Skeletal muscle cell (primary cell): Measurements from ENCODE around the gene SLC44A1.
"Not testable (repeated sequence)": the region's sequence is repeated elsewhere in the genome, so short reads cannot be mapped to it uniquely, and the experiment has no call there.

Experiments
- DNase-seq: peaks from one replicate; pipeline ENCODE4 v3.0.0-alpha.2; 2010; ENCODE audit warnings: low read depth
- H3K4me3 ChIP-seq: 2 replicates; pipeline ENCODE4 v1.5.1; 2011; ENCODE audit warnings: low read depth, mild to moderate bottlenecking, control low read depth, low read length, moderate library complexity

Gene SLC44A1

GRCh38 chr9:105262497-105262896 is 18.0 kb downstream of the SLC44A1 start:
- DNase-seq, result no peak
- H3K4me3 ChIP-seq, result no peak overlapping the region

- no peak overlapping the region for H3K4me3 ChIP-seq
- no peak for DNase-seq
Observed at GRCh38 chr9:105264380-105264779, 19.9 kb downstream of the SLC44A1 start.

GRCh38 chr9:105268254-105268653 is 23.8 kb downstream of the SLC44A1 start:
- DNase-seq, H3K4me3 ChIP-seq: not testable (repeated sequence)

- DNase-seq, result no peak
Observed at GRCh38 chr9:105269593-105269992, 25.1 kb downstream of the SLC44A1 start.

GRCh38 chr9:105270711-105271110 is 26.3 kb downstream of the SLC44A1 start:
- H3K4me3 ChIP-seq, result no peak overlapping the region
- no peak for DNase-seq

More at GRCh38 chr9:105269593-105269992, 25.1 kb downstream of the SLC44A1 start:
- H3K4me3 ChIP-seq, result no peak overlapping the region

GRCh38 chr9:105273731-105274130 is 29.3 kb downstream of the SLC44A1 start:
- H3K4me3 ChIP-seq, result no peak overlapping the region
- no peak for DNase-seq

GRCh38 chr9:105275111-105275510 is 30.7 kb downstream of the SLC44A1 start:
- H3K4me3 ChIP-seq, result no peak overlapping the region
- no peak for DNase-seq

GRCh38 chr9:105275938-105276337 is 31.5 kb downstream of the SLC44A1 start:
- no peak for DNase-seq
- H3K4me3 ChIP-seq, result no peak overlapping the region

- H3K4me3 ChIP-seq, result no peak overlapping the region
- no peak for DNase-seq
Observed at GRCh38 chr9:105278751-105279150, 34.3 kb downstream of the SLC44A1 start.

- no peak overlapping the region for H3K4me3 ChIP-seq
- DNase-seq, result no peak
Observed at GRCh38 chr9:105280691-105281090, 36.2 kb downstream of the SLC44A1 start.

GRCh38 chr9:105281272-105281671 is 36.8 kb downstream of the SLC44A1 start:
- no peak overlapping the region for H3K4me3 ChIP-seq
- no peak for DNase-seq

GRCh38 chr9:105281926-105282325 is 37.5 kb downstream of the SLC44A1 start:
- no peak for DNase-seq
- H3K4me3 ChIP-seq, result no peak overlapping the region

- no peak overlapping the region for H3K4me3 ChIP-seq
- DNase-seq, result no peak
Observed at GRCh38 chr9:105282870-105283621, 38.6 kb downstream of the SLC44A1 start.

GRCh38 chr9:105283795-105284194 is 39.3 kb downstream of the SLC44A1 start:
- no peak for DNase-seq

GRCh38 chr9:105284463-105284862 is 40.0 kb downstream of the SLC44A1 start:
- DNase-seq, result no peak
- no peak overlapping the region for H3K4me3 ChIP-seq

More at GRCh38 chr9:105283795-105284194, 39.3 kb downstream of the SLC44A1 start:
- no peak overlapping the region for H3K4me3 ChIP-seq

- no peak for DNase-seq
- no peak overlapping the region for H3K4me3 ChIP-seq
Observed at GRCh38 chr9:105286098-105286497, 41.6 kb downstream of the SLC44A1 start.

GRCh38 chr9:105289305-105289704 is 44.9 kb downstream of the SLC44A1 start:
- no peak for DNase-seq

GRCh38 chr9:105290418-105290817 is 46.0 kb downstream of the SLC44A1 start:
- peak; percentile 30 for DNase-seq
- no peak overlapping the region for H3K4me3 ChIP-seq

More at GRCh38 chr9:105289305-105289704, 44.9 kb downstream of the SLC44A1 start:
- H3K4me3 ChIP-seq, result no peak overlapping the region

GRCh38 chr9:105290954-105291353 is 46.5 kb downstream of the SLC44A1 start:
- DNase-seq, result no peak
- no peak overlapping the region for H3K4me3 ChIP-seq

- no peak for DNase-seq
- H3K4me3 ChIP-seq, result no peak overlapping the region
Observed at GRCh38 chr9:105291422-105291859, 47.0 kb downstream of the SLC44A1 start.

- H3K4me3 ChIP-seq, result no peak overlapping the region
- DNase-seq, result no peak
Observed at GRCh38 chr9:105291938-105292337, 47.5 kb downstream of the SLC44A1 start.
